ENCODE results near the gene PTPRG. TPM values are rescaled to one million over a fixed set of nuclear protein-coding genes. Genes with fewer than 3 reads are reported as not detected.

PTPRG gene
- total RNA-seq, 6 experiments from 2014 or later = 11.7 to 27.8 (median 14.7) TPM

- Histone ChIP-seq H3K27ac (no peak overlapping the region), H3K9me3 (no peaks in the 10 kb centered on the region), H3K4me1 (peaks cover 0 to 19% (median 6%) of the 10 kb centered on the region in 4 donors), H3K4me3 (no peak overlapping the region), H3K36me3 (no peaks in the 10 kb centered on the region), H3K27me3 (no peaks in the 10 kb centered on the region)
- intact Hi-C loops (cut with DNase I) = no loop called here
- DNase-seq (no peak), ATAC-seq (no peak)
- 75% methylated on average over 6 of the region's 6 CpGs for WGBS (ENCODE audit: insufficient coverage, low coverage, low lambda C conversion rate, missing lambda C conversion rate)
- TF ChIP-seq CTCF (IDR thresholded peaks at IDR 0.05) = no peak
- no peak for TF ChIP-seq POLR2A (IDR thresholded peaks at IDR 0.05)
Observed at GRCh38 chr3:61733876-61734275, 172.5 kb downstream of the PTPRG start.

GRCh38 chr3:61734749-61735686 lies 173.6 kb downstream of the PTPRG start:
- ATAC-seq = no peak
- H3K36me3 ChIP-seq = no peaks in the 10 kb centered on the region
- no peaks in the 10 kb centered on the region for H3K27me3 ChIP-seq
- H3K4me3 ChIP-seq = no peak overlapping the region
- intact Hi-C loops (cut with DNase I) = no loop called here
- 61% methylated on average over 6 of the region's 6 CpGs for WGBS (ENCODE audit: insufficient coverage, low coverage, low lambda C conversion rate, missing lambda C conversion rate)
- peaks cover 0 to 12% (median 5%) of the 10 kb centered on the region in 4 donors for H3K4me1 ChIP-seq
- DNase-seq = no peak
- H3K9me3 ChIP-seq = no peaks in the 10 kb centered on the region
- TF ChIP-seq CTCF (IDR thresholded peaks at IDR 0.05) (no peak), POLR2A (IDR thresholded peaks at IDR 0.05) (no peak)
- H3K27ac ChIP-seq = no peak overlapping the region

- no peaks in the 10 kb centered on the region for H3K9me3 ChIP-seq
- H3K27ac ChIP-seq = no peak overlapping the region
- no peak for ATAC-seq
- intact Hi-C loops (cut with DNase I) = no loop called here
- TF ChIP-seq CTCF (IDR thresholded peaks at IDR 0.05) = no peak
- H3K27me3 ChIP-seq = no peaks in the 10 kb centered on the region
- H3K4me3 ChIP-seq = no peak overlapping the region
- no peak for DNase-seq
- H3K36me3 ChIP-seq = no peaks in the 10 kb centered on the region
- 86% methylated on average over 5 of the region's 5 CpGs for WGBS (ENCODE audit: insufficient coverage, low coverage, low lambda C conversion rate, missing lambda C conversion rate)
- peaks cover 0 to 6% (median 1%) of the 10 kb centered on the region in 4 donors for H3K4me1 ChIP-seq
Observed at GRCh38 chr3:61736506-61736905, 175.1 kb downstream of the PTPRG start.

- DNase-seq (no peak), ATAC-seq (no peak)
- TF ChIP-seq CTCF (IDR thresholded peaks at IDR 0.05) = no peak
- TF ChIP-seq POLR2A (IDR thresholded peaks at IDR 0.05) = no peak
- 100% methylated on average over 1 of the region's 1 CpG for WGBS (ENCODE audit: insufficient coverage, low coverage, low lambda C conversion rate, missing lambda C conversion rate)
- no peaks in the 10 kb centered on the region for H3K36me3 ChIP-seq
- no peak overlapping the region for H3K4me3 ChIP-seq
- H3K27ac ChIP-seq = no peak overlapping the region
- no peaks in the 10 kb centered on the region for H3K27me3 ChIP-seq
- intact Hi-C loops (cut with DNase I) = no loop called here
- H3K4me1 ChIP-seq = peaks cover 0 to 11% (median 0%) of the 10 kb centered on the region in 4 donors
- H3K9me3 ChIP-seq = no peaks in the 10 kb centered on the region
Observed at GRCh38 chr3:61739640-61740039, 178.3 kb downstream of the PTPRG start.

Data from right lobe of liver (tissue), 6 donors.